ENCODE results near the gene ARID1B.

ARID1B gene

DNA sequence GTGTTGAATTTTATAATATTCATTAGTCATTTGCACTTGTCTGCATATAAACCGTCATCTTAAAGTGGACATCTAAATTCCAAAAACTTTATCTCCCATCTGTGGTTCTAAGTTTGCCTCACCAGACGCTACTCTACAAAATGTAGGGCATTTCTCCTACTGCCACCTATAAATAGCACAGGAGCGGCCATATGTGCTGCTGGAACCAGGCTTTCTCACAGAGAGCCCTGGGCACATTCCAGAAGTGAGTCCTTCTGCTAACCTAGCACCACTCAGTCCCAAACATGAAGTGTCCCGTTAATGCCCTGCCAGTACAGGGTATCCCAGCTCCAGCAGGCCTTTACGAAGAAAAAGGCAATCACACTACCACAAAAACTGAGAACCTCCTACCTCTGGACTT is 392.5 kb downstream of the ARID1B start:
- in situ Hi-C loops (cut with MboI; ENCODE audit: low sequenced_read_pairs): no loop called here

DNA sequence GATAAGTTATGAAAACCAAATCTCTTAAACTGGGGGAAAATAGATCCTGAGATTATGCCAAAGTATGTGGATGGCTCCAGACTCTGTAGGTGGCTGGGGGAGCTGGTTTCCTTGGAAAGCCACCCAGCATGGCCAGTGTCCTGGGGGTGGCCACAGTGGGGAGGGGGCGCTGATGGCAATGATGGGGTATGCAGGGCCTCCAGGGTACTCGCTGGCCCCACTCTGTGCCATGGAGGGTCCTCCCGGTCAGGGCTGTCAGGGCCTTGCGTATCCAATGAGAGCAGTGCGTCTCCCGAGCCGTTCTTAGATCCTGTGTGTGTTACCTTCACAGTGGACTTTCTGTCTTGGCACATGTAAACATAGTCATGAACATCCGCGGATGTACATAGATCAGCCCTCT is 393.4 kb downstream of the ARID1B start:
- in situ Hi-C loops (cut with MboI; ENCODE audit: low sequenced_read_pairs): no loop called here

DNA sequence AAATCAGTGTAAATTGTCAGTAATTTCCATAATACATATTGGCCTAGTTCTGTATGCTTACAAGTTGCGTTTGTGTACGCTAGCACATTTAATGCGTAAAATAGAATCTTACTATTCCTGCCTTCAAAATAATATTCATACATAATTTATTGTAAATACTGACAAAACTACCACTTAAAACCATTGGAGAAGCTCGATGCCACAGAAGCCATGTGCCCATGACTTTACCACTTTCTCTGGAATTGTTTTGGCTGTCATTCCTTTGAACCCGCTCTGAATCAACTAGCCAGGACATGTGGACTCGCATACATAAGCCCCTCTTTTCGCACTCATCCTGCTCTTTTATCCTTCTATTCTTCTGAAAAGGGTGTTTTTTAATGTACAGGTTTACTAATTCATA is 394.6 kb downstream of the ARID1B start:
- in situ Hi-C loops (cut with MboI; ENCODE audit: low sequenced_read_pairs): no loop called here

DNA sequence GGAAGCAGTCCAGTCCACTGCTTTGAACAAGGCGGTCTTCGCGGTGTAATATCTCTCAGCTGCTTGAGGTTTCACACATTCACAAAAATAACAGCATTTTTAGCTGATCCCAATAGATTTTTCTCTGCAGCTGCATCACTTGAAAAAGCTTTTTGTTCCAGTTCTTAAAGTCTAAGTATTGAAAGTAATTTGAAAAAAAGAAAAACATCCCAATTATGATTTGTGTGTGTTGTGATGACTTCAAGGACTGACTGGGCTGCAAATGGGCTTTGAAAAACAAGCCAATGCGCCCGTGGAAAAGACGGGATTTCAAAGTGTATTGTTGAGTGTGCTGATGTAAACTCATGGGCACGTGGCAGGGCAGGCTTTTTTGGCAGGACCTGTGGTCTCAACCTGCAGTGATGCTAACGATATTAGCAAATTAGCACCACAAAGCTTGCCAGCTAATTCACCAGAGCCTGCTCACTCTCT is 395.1 kb downstream of the ARID1B start:
- in situ Hi-C loops (cut with MboI; ENCODE audit: low sequenced_read_pairs): no loop called here

DNA sequence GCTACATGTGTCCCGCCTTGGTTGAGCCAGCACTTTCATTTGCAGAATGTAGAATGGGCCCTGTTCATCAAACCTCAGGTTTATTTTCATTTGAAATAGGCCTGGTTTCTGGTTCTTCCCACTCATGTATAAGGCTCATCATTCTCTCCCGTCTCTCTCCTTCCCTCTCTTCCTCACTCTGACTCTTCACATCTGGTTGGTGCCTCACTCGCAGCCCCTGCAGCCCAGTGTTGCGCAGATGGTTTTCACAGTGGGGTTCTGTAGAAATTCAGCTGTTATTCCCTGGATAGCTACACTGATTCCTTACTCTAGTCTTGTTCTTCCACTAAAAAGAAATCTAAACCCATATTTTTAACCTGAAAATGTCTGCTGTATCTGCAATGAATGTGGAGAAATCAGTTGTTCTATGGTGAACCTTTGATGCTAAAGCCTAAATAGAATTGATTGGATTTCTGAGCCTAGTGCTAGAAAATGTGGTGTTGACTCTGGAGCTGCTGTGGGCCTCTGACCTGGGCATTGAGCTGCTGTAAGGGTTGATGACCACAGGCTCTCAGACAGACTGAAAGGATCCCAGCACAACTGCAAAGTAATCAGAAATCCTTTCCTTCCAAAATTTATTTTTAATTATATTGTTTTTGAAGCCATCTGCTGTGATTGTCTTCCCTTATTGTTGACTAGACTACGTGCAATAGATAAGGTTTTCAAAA is 395.8 kb downstream of the ARID1B start:
- in situ Hi-C loops (cut with MboI; ENCODE audit: low sequenced_read_pairs): no loop called here

DNA sequence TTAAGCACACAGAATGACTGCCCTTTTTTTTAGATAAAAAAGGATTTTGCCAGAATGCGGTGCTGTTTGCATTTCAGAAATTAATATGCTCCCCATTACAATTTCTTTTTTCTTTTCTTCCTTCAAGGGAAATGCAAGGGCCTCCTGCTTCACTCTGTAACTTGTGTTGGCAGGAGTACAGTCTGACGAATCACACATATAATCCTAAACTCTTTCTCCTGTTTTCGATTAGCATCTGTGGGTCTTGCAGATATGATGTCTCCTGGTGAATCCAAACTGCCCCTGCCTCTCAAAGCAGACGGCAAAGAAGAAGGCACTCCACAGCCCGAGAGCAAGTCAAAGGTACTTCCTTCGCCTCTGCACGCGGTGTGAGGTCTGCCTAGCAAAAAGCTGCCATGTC is 396.6 kb downstream of the ARID1B start:
- in situ Hi-C loops (cut with MboI; ENCODE audit: low sequenced_read_pairs): no loop called here

DNA sequence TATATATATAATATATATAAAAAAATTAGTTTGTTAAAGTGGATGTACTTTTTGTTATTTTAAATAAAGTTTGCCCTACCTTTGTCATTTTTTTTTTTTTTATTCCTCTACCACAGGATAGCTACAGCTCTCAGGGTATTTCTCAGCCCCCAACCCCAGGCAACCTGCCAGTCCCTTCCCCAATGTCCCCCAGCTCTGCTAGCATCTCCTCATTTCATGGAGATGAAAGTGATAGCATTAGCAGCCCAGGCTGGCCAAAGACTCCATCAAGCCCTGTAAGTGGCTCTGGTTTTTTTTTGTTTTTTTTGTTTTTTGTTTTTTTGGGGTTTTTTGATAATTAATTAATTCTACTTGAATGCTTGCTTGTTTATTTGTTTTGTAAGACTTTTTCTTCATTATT is 397.6 kb downstream of the ARID1B start:
- in situ Hi-C loops (cut with MboI; ENCODE audit: low sequenced_read_pairs): no loop called here

DNA sequence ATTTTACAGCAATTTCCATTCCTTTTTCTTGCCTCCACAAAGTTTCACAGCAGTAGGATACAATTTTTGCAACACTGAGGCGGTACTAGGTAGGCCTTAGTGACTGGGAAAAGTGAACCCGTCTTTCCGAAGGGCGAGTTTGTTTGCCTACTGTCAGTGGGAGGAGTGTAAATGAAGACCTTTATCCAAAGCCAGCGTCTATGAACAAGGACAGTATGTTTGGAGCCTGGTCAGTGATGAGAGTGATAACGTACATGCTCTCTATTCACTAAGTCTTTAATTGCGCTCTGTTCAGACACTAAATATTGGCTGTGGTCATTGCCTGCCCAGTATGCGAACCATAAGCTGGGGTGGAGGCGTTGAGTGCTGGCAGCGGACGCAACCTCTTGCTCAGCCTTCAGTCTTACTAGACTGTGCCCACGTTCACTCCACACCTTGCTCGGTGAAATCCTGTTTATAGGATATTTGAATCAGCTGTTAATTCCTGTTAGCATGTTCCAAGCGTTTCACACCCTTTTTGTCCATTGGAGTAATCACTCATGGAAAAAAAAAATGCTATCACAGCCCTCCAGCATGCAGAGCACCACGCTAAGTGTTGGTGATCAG is 400.7 kb downstream of the ARID1B start:
- in situ Hi-C loops (cut with MboI; ENCODE audit: low sequenced_read_pairs): no loop called here

DNA sequence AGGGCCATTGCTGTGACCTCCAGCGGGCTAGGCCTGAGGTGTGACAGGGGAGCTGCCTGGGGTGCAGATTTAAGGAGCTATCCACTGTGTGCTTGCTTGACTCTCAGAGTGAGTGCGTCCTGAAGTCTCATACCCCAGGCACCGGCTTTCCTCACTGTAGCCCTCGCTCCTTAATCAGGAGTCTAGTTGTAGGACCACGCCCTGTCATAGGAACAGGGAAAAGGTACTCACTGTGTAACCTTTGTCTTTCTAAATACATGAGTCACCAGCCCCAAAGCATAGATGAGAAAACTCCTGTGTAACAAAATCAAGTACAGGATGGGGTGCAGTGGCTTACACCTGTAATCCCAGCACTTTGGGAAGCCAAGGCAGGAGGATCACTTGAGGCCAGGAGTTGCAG is 404.5 kb downstream of the ARID1B start:
- in situ Hi-C loops (cut with MboI; ENCODE audit: low sequenced_read_pairs): no loop called here

DNA sequence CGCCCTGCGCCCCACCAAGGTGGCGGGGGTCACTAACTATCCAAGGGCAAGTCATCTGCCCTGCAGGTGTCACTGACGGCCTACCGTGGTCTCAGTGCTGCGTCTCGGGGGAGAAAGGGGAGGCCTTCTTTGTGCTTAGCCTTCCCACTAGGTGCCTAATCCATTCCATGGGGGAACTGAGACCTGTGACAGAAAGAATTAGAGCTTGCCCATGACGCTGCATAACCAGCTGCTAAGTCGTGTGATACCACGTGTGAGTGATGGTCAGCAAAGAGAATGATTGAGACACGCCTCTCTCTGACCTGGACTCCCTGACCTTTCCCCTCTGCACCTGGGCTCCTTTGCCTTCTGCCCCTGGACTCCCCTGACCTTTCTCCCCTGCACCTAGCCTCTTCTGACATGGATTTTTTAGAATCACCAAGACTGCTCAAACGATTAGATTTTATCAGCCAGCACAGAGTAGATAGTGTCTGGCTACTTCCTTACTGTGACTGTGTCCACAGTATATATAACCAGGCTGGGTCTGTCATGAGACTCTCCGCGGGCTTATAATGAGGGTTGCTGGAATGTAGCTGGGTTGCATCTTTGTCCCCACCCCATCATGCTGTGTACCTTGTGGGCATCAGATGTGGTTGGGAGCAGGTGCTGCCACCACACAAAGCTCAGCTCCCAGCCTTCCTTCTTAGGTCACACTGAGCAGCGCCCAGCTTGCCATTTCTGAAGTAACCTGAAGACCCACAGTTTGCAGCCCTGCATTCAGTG is 405.5 kb downstream of the ARID1B start:
- in situ Hi-C loops (cut with MboI; ENCODE audit: low sequenced_read_pairs): no loop called here

DNA sequence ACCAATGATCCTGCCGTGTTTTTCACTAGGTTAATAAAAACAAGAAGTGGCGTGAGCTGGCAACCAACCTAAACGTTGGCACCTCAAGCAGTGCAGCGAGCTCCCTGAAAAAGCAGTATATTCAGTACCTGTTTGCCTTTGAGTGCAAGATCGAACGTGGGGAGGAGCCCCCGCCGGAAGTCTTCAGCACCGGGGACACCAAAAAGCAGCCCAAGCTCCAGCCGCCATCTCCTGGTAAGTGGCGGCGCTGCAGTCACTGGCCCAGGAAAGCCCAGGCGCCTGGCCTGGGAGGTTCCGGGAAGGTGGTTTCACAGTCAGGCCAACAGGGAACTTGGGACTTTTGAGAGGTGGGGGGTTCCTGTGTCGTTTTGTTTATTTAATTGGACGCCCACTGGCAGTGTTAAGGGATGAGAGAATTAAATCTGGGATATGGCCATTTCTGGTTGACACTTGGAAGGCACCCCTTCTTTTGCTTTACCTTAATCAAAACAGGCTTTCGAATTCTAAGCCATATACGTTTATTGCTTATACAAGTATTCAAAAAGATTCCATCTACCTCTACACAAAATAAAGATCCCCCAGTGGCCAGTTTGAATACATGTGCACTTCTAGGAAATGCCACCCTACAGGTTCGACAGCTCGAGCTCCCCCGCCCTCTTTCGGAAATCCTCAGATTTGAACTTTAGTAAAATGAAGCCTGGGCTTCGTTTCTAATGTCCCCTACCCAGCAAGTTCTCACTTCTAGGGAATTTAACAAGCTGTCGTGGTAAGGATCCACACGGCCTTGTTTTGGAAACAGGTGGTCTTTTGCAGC is 407.2 kb downstream of the ARID1B start:
- in situ Hi-C loops (cut with MboI; ENCODE audit: low sequenced_read_pairs): no loop called here

DNA sequence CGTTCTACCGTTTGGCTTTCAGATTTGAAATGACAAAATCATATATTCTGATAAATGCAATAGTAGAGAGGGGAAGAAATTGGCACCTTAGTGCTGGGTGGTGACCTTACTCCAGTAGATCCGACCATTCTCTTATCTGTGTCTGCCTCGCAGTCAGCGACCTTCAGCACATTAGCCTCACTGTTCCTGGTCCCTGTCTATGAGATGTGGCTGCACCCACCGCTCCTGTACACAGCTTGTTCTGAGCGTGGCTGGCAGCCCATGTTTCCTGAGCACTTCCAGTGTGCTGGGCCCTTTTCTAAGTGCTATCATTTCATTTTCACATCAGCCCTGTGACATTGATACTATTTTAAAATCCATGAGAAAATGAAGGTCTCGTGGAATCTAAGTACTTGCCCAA is 408.0 kb downstream of the ARID1B start:
- in situ Hi-C loops (cut with MboI; ENCODE audit: low sequenced_read_pairs): no loop called here

DNA sequence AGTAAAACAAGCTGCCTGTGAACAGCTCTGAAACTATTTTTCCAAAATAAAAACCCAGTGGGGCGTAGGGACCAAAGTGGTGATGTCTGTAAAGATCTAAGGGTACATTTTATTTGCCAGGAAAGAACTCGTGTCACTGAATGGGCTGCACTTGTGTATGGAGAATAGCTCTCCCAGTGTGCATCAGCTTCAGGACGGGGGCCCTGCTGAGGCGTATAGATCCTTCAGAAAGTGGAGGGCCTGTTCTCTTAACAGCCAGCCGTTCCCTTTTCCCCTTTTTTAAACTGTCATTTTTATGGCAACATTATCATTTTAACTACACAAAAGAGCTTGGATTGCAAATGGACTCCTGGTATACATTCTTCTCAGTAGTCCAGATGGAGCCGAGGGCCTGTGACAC is 408.8 kb downstream of the ARID1B start:
- in situ Hi-C loops (cut with MboI; ENCODE audit: low sequenced_read_pairs): no loop called here

DNA sequence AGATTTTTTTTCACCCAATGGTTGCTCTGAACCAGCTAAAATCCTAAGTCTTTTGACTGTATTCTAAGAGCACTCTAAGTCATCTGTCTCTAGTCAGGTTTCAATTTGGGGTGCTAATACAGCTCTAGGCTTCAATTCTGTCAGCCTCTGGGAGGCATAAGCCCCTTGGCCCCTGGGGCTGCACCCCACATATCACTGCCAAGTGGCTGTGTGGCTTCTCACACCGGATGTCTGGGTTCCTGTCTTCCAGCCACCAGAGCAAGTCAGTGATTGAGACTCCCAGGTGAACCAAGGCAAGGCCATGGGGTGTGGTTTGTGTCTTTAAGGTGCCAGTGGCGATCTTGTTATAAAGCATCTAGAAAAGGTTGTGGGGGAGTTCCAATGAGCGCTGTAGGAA is 409.6 kb downstream of the ARID1B start:
- in situ Hi-C loops (cut with MboI; ENCODE audit: low sequenced_read_pairs): no loop called here

DNA sequence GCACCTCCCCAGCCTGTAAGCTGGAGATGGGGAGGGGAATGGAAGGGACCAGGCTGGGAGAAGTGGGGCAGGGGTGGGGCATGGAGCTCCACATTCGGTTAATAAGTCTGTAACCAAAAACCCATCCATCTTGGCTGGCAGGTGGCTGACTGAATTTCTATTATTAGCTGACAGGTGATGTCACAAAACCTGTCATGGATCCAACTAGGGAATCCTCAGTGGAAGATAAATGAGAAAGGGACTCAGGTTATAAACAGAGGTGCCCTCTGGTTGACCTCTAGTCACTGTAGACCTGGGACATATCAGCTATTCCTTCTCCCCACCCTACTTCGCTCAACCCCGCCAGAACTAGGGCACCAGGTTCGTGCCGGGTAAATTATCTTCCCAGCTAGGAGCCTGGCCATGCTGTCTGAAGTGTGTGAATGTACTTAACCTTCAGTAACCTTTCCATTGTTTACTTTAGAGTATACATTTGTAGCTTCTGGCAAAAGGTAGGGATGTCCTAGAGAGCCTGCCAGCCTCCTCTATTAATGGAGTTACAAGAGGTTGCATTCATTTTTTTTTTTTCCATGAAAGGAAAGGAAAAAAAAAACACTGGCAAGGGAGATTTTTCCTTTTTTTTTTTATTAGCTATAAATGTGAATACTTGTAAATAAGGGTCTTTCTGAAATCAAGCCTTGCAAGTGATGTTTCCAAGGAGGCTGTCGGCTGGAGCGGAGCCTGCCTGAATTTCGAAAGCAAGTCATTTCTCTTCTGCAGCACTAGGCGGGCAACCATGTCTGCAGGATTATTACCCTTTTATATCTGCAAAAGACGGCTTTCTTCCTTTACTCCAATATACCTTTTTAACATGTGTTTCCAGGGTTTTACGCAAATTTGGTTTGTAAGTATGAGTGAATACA is 410.3 kb downstream of the ARID1B start:
- in situ Hi-C loops (cut with MboI; ENCODE audit: low sequenced_read_pairs): no loop called here

DNA sequence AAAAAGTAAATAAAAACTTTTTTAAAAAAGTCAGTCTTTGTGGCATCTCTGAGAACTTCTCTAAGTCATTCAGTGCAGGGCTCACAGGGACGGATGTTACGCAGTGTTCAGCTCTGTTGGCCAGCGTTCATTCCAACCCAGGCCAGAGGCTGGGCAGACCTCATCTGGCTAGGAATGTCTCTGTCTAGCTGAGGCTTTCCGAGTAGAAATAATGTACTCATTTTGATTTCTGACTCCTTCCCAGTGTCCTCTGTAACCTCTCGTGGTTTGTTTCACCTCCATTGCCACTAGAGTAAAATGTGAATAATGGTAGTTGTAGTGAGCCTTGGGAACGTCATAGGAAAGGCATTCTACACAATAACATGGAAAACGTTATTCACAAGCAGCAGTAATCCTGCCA is 411.0 kb downstream of the ARID1B start:
- in situ Hi-C loops (cut with MboI; ENCODE audit: low sequenced_read_pairs): no loop called here

DNA sequence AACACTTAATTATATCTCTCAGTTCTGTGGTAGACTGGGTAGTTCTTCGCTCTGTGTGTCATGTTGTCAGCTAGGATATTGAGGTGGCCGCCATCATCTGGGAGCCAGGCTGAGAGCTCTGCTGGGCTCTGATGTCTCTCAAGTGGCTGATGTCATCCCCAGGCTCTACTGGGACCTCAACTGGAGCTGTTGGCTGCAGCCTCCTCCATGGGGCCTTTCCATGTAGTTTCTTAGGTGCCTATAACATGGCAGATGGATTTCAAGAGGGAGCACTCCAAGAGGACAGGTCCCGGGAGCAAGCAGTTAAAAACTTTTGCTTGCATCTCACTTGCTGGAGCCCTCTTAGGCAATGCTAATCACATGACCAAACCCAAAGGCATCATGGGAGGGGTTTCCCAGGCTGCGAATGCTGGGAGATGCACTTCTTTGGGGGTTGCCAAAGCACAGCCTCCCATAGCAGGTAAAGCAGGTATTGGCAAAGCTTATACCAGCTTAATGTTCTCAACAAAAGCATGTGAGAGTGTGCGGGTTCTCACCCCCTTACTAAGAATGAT is 416.3 kb downstream of the ARID1B start:
- in situ Hi-C loops (cut with MboI; ENCODE audit: low sequenced_read_pairs): no loop called here

DNA sequence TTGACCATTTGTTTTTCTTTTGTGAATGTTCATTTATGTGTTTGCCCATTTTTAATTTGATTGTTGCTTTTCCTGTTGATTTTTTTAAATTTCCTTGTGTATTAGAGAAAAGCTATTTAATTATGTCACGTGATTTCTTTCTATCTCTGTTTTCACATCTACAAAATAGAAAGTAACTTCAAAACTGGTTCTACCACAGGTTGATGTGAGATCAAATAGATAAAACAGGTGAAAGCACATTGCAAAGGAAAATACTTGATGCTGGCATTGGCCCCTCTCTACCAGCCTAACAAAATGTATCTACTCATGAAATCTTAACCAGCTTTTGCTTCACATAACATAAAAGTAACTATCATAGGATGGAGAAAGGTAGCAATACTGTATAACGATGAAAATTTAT is 416.9 kb downstream of the ARID1B start:
- in situ Hi-C loops (cut with MboI; ENCODE audit: low sequenced_read_pairs): no loop called here

DNA sequence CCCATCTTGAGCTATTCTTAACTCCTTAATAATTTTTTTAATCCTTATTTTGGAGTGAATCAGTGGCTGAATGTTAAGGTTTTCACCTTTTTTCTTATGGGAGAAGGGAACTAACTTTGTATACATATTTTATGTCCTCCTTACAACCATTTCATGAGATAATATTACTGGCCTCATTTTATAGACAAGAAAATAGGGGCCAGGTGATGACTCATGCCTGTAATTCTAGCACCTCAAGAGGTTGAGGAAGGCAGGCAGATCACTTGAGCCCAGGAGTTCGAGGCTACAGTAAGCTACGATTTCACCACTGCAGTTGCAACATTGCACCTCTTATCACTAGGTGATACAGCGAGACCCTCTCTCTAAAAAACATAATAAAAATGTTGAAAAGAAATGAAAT is 417.5 kb downstream of the ARID1B start:
- in situ Hi-C loops (cut with MboI; ENCODE audit: low sequenced_read_pairs): no loop called here

DNA sequence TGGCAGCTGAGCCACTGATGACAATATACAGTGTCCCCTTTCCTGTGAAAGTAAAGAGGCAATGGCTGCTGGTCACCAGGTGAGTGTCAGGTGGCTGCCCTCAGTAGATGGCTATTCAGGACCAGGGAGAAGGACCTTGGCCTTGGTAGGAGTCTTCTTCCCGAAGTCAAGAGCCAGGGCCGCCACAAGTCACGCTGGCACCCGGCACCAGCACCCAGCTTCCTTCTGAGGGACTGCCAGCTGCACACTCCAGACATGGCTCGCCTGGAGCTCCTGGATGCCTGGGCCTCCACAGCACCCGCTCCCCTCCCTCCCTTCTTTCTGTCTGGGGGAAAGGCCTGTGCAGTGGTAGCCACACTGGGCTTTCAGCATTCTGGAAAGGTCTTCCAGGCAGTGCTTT is 419.2 kb downstream of the ARID1B start:
- in situ Hi-C loops (cut with MboI; ENCODE audit: low sequenced_read_pairs): no loop called here

Data from HL-60/S4 treated with phorbol 12-myristate 13-acetate at 8.2 ng/mL for 4 days and 3 days (cell line).